SU-DHL-6 (cell line): ENCODE data around the gene P3H4.

Source experiments
- CTCF ChIP-seq: fragments of 200-600 bp; sonication (generic); IDR thresholded peaks from one replicate; pipeline ENCODE4 v1.5.1; 2017; ENCODE audit warnings: antibody characterized with exemption, mild to moderate bottlenecking, low read length, moderate library complexity; ENCODE audit not compliant: insufficient read depth, poor library complexity, severe bottlenecking
- EZH2phosphoT487 ChIP-seq: fragments of 200-600 bp; sonication (generic), shearing (Covaris generic); conservative IDR thresholded peaks from 2 replicates; pipeline ENCODE4 v1.6.1; 2018; ENCODE audit warnings: mild to moderate bottlenecking, antibody characterized with exemption, low read length, moderate library complexity, mixed read lengths

- no peak for TF ChIP-seq CTCF
- TF ChIP-seq EZH2phosphoT487, result no peak
These were observed 2.4 kb upstream of the P3H4 start for GRCh38 chr17:41814195-41814594.
